H9 (cell line): ENCODE data around the gene EPB41L1. TPM values are rescaled to one million over a fixed set of nuclear protein-coding genes. Genes with fewer than 3 reads are reported as not detected.

Experiments
- DNase-seq: peaks from one replicate; pipeline ENCODE4 v3.0.0-alpha.2; 2017
- H2AFZ ChIP-seq: one replicate; pipeline ENCODE4 v1.6.1; 2013; ENCODE audit warnings: mild to moderate bottlenecking, low read length, control low read depth, moderate library complexity
- H2AK5ac ChIP-seq: 2 replicates; pipeline ENCODE4 v1.6.1; 2013; ENCODE audit warnings: low read length, control low read depth, mixed read lengths; ENCODE audit not compliant: insufficient read length
- H2BK120ac ChIP-seq: one replicate; pipeline ENCODE4 v1.6.1; 2013; ENCODE audit warnings: low read depth, mild to moderate bottlenecking, low read length, control low read depth, inconsistent platforms; ENCODE audit not compliant: poor library complexity, severe bottlenecking
- H2BK12ac ChIP-seq: 2 replicates; pipeline ENCODE4 v1.6.1; 2013; ENCODE audit warnings: low read length, control low read depth, mixed read lengths, low read depth; ENCODE audit not compliant: insufficient read length
- H2BK15ac ChIP-seq: 2 replicates; pipeline ENCODE4 v1.6.1; 2013; ENCODE audit warnings: low read depth, low read length, control low read depth
- H2BK20ac ChIP-seq: one replicate; pipeline ENCODE4 v1.6.1; 2013; ENCODE audit warnings: low read depth, mild to moderate bottlenecking, low read length, control low read depth, inconsistent platforms; ENCODE audit not compliant: poor library complexity, severe bottlenecking
- H2BK5ac ChIP-seq: 2 replicates; pipeline ENCODE4 v1.6.1; 2013; ENCODE audit warnings: low read length, control low read depth, mixed read lengths; ENCODE audit not compliant: insufficient read length
- H3K14ac ChIP-seq: 2 replicates; pipeline ENCODE4 v1.6.1; 2013; ENCODE audit warnings: low read length, control low read depth; ENCODE audit not compliant: insufficient read depth
- H3K18ac ChIP-seq: 2 replicates; pipeline ENCODE4 v1.6.1; 2013; ENCODE audit warnings: low read depth, mild to moderate bottlenecking, mixed read lengths, low read length, control low read depth; ENCODE audit not compliant: insufficient read length
- H3K23ac ChIP-seq: 2 replicates; pipeline ENCODE4 v1.6.1; 2013; ENCODE audit warnings: low read length, control low read depth, mixed read lengths, low read depth; ENCODE audit not compliant: insufficient read length
- H3K23me2 ChIP-seq: 2 replicates; pipeline ENCODE4 v1.6.1; 2013; ENCODE audit warnings: low read depth, mild to moderate bottlenecking, mixed read lengths, low read length, control low read depth; ENCODE audit not compliant: insufficient read length, poor library complexity, severe bottlenecking
- H3K27ac ChIP-seq: 2 replicates; pipeline ENCODE4 v1.5.1; 2013; ENCODE audit warnings: low read length, control low read depth, mixed read lengths, low read depth; ENCODE audit not compliant: insufficient read length
- H3K27me3 ChIP-seq: 2 replicates; pipeline ENCODE4 v1.6.1; 2013; ENCODE audit warnings: low read length, control low read depth, inconsistent platforms; ENCODE audit not compliant: insufficient read depth
- H3K4ac ChIP-seq: 2 replicates; pipeline ENCODE4 v1.6.1; 2013; ENCODE audit warnings: low read depth, mild to moderate bottlenecking, control low read depth, inconsistent platforms, low read length, moderate library complexity
- H3K4me1 ChIP-seq: 2 replicates; pipeline ENCODE4 v1.6.1; 2013; ENCODE audit warnings: low read length, control low read depth, inconsistent platforms; ENCODE audit not compliant: insufficient read depth
- H3K4me2 ChIP-seq: 2 replicates; pipeline ENCODE4 v1.6.1; 2013; ENCODE audit warnings: low read length, control low read depth, mixed read lengths; ENCODE audit not compliant: insufficient read length, insufficient read depth
- H3K56ac ChIP-seq: 2 replicates; pipeline ENCODE4 v1.6.1; 2013; ENCODE audit warnings: low read depth, mild to moderate bottlenecking, mixed read lengths, low read length, control low read depth; ENCODE audit not compliant: insufficient read length
- H3K79me1 ChIP-seq: 2 replicates; pipeline ENCODE4 v1.6.1; 2013; ENCODE audit warnings: low read depth, mild to moderate bottlenecking, moderate library complexity, low read length, control low read depth, inconsistent platforms; ENCODE audit not compliant: insufficient read depth, poor library complexity, severe bottlenecking
- H3K79me2 ChIP-seq: 2 replicates; pipeline ENCODE4 v1.6.1; 2013; ENCODE audit warnings: low read length, control low read depth, inconsistent platforms; ENCODE audit not compliant: insufficient read depth
- H3K9ac ChIP-seq: 2 replicates; pipeline ENCODE4 v1.6.1; 2013; ENCODE audit warnings: low read length, control low read depth, mixed read lengths; ENCODE audit not compliant: insufficient read length; ENCODE audit errors: extremely low read depth
- H3K9me3 ChIP-seq: one replicate; pipeline ENCODE4 v1.6.1; 2013; ENCODE audit warnings: low read depth, low read length, inconsistent platforms; ENCODE audit not compliant: control insufficient read depth
- H3T11ph ChIP-seq: one replicate; pipeline ENCODE4 v1.6.1; 2013; ENCODE audit warnings: mild to moderate bottlenecking, low read length, control low read depth, inconsistent platforms
- H4K20me1 ChIP-seq: one replicate; pipeline ENCODE4 v1.6.1; 2013; ENCODE audit not compliant: control insufficient read depth, insufficient read length, insufficient read depth
- H4K5ac ChIP-seq: 2 replicates; pipeline ENCODE4 v1.6.1; 2013; ENCODE audit warnings: low read depth, mild to moderate bottlenecking, mixed read lengths, low read length, control low read depth; ENCODE audit not compliant: insufficient read length
- H4K8ac ChIP-seq: replicated peaks from 2 replicates; pipeline ENCODE4 v1.6.1; 2013; ENCODE audit warnings: low read length, control low read depth, mixed read lengths, low read depth; ENCODE audit not compliant: insufficient read length
- H4K91ac ChIP-seq: 2 replicates; pipeline ENCODE4 v1.6.1; 2013; ENCODE audit warnings: low read depth, mild to moderate bottlenecking, moderate library complexity, mixed read lengths, low read length, control low read depth; ENCODE audit not compliant: insufficient read length
- H3K27ac Mint-ChIP-seq, 3 experiments: 2 replicates in 2 of 3; 3 replicates in 1 of 3; pipeline ENCODE4 v1.8.0; 2020 to 2021; ENCODE audit warnings: mixed read lengths in 3 of 3, mild to moderate bottlenecking in 1 of 3, moderate library complexity in 1 of 3
- H3K27me3 Mint-ChIP-seq: 2 replicates; pipeline ENCODE4 v1.8.0; 2021; ENCODE audit warnings: low read depth, mild to moderate bottlenecking, moderate library complexity, mixed read lengths
- H3K36me3 Mint-ChIP-seq, 3 experiments: 2 replicates in 2 of 3; 3 replicates in 1 of 3; pipeline ENCODE4 v1.8.0; 2020 to 2021; ENCODE audit warnings: low read depth in 3 of 3, mixed read lengths in 3 of 3; ENCODE audit not compliant: insufficient read depth in 1 of 3
- H3K4me1 Mint-ChIP-seq, 2 experiments: 2 replicates each; pipeline ENCODE4 v1.8.0; 2020; ENCODE audit warnings: mixed read lengths in 2 of 2
- H3K4me3 Mint-ChIP-seq, 2 experiments: 2 replicates in 1 of 2; 3 replicates in 1 of 2; pipeline ENCODE4 v1.8.0; 2020 to 2021; ENCODE audit warnings: mild to moderate bottlenecking in 2 of 2, mixed read lengths in 2 of 2, moderate library complexity in 1 of 2
- H3K9me3 Mint-ChIP-seq, 2 experiments: 2 replicates in 1 of 2; 3 replicates in 1 of 2; pipeline ENCODE4 v1.8.0; 2020; ENCODE audit warnings: mild to moderate bottlenecking in 2 of 2, mixed read lengths in 2 of 2, moderate library complexity in 1 of 2
- WGBS: extraction: QIAGEN DNeasy Blood & Tissue Kit; methylation state at CpG from one replicate; pipeline ENCODE4 v1.1.7; 2013; ENCODE audit warnings: missing lambda C conversion rate, low lambda C conversion rate, mixed read lengths; ENCODE audit not compliant: insufficient read length; ENCODE audit errors: extremely low coverage; 5-methylcytosine and 5-hydroxymethylcytosine counted together
- total RNA-seq: library from RNA; stranded (reverse); gene quantifications from 2 replicates; pipeline ENCODE4 v1.2.1, GENCODE V29; 2021
- TF ChIP-seq, protein P1 (sequence below): fragments of 200-600 bp; sonication (generic); conservative IDR thresholded peaks from 3 replicates; pipeline ENCODE4 v1.8.0; 2021; ENCODE audit warnings: antibody characterized with exemption, mild to moderate bottlenecking

Gene EPB41L1
- total RNA-seq, 1 experiment from 2014 or later: 31.1 TPM

DNA sequence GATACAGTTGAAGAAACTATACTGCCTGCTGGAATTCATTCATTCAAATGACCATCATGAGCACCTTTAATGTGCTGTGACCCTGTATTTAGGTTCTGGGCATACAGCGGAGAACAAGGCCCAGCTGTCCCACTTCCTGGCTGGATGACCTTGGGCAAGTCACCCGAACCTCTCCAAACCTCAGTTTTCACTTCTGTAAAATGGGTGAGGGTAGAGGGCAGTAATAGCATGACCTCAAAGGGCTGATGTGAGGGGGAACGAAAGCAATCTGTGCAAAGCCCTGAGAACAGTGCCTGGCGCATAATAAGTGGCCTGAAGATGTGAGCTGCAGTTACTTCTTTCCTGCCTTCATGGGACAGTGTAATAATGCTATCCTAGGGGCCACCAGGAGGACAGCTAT is 61.2 kb downstream of the EPB41L1 start:
- Histone ChIP-seq H3K56ac (no peak overlapping the region), H3K27me3 (no peaks in the 10 kb centered on the region), H4K20me1 (no peaks in the 10 kb centered on the region), H2BK120ac (no peak overlapping the region), H2BK12ac (no peak overlapping the region), H4K8ac (no peak overlapping the region), H3K4me2 (no peak overlapping the region), H3T11ph (no peak overlapping the region), H2BK20ac (no peak overlapping the region), H4K5ac (no peak overlapping the region), H3K27ac (no peak overlapping the region), H3K18ac (no peak overlapping the region), H3K23ac (no peak overlapping the region), H2BK5ac (no peak overlapping the region), H3K79me1 (no peaks in the 10 kb centered on the region), H3K9ac (no peak overlapping the region), H4K91ac (no peak overlapping the region), H2BK15ac (no peak overlapping the region), H3K79me2 (no peaks in the 10 kb centered on the region), H3K4me1 (no peaks in the 10 kb centered on the region), H2AK5ac (no peak overlapping the region), H3K23me2 (no peaks in the 10 kb centered on the region), H2AFZ (no peak overlapping the region), H3K14ac (no peak overlapping the region), H3K4ac (no peak overlapping the region), H3K9me3 (no peaks in the 10 kb centered on the region)
- Mint-ChIP-seq H3K4me1 (peaks cover 8 to 9% of the 10 kb centered on the region in 2 experiments), H3K4me3 (no peak overlapping the region), H3K27ac (no peak overlapping the region), H3K36me3 (no peaks in the 10 kb centered on the region), H3K9me3 (no peaks in the 10 kb centered on the region), H3K27me3 (no peaks in the 10 kb centered on the region)
- DNase-seq: no peak
- no CpG with 5 or more reads among the region's 4 CpGs for WGBS
- TF ChIP-seq, protein P1, sequence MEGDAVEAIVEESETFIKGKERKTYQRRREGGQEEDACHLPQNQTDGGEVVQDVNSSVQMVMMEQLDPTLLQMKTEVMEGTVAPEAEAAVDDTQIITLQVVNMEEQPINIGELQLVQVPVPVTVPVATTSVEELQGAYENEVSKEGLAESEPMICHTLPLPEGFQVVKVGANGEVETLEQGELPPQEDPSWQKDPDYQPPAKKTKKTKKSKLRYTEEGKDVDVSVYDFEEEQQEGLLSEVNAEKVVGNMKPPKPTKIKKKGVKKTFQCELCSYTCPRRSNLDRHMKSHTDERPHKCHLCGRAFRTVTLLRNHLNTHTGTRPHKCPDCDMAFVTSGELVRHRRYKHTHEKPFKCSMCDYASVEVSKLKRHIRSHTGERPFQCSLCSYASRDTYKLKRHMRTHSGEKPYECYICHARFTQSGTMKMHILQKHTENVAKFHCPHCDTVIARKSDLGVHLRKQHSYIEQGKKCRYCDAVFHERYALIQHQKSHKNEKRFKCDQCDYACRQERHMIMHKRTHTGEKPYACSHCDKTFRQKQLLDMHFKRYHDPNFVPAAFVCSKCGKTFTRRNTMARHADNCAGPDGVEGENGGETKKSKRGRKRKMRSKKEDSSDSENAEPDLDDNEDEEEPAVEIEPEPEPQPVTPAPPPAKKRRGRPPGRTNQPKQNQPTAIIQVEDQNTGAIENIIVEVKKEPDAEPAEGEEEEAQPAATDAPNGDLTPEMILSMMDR: no peak
